ENCODE data around the gene TMEM151B. TPM values are rescaled to one million over a fixed set of nuclear protein-coding genes. Genes with fewer than 3 reads are reported as not detected.

The TMEM151B gene
- total and polyA plus RNA-seq, 2 of the 13 experiments (the other 11 are each of a cell fraction or from before 2014, with no cell fraction given): not detected

- no peak for TF ChIP-seq ZNF597 (CRISPR knock-in tag; IDR thresholded peaks at IDR 0.05)
- TF ChIP-seq ZKSCAN1 (IDR thresholded peaks at IDR 0.05; ENCODE audit: low read length): no peak
- no peak for TF ChIP-seq ZNF280D (CRISPR knock-in tag; IDR thresholded peaks at IDR 0.05)
- no peak for TF ChIP-seq SMAD9 (CRISPR knock-in tag; IDR thresholded peaks at IDR 0.05)
- TF ChIP-seq NFRKB (IDR thresholded peaks at IDR 0.05): no peak
- TF ChIP-seq HMG20B (CRISPR knock-in tag; conservative IDR thresholded peaks at IDR 0.05): 0 out of 2 replicates have a peak, but pooled peaks have one; percentile 24
- no peak for TF ChIP-seq PAF1 (CRISPR knock-in tag; IDR thresholded peaks at IDR 0.05)
- no peak for TF ChIP-seq ZFYVE20 (CRISPR knock-in tag; IDR thresholded peaks at IDR 0.05; ENCODE audit: borderline replicate concordance, low read depth)
- TF ChIP-seq ZNF331 (CRISPR knock-in tag; IDR thresholded peaks at IDR 0.05): peak; percentile 66; the same call in 1 of the 2 replicates
- peak; percentile 80 for TF ChIP-seq JARID2 (CRISPR knock-in tag; IDR thresholded peaks at IDR 0.05; ENCODE audit: insufficient replicate concordance)
- TF ChIP-seq ZNF788 (CRISPR knock-in tag; IDR thresholded peaks at IDR 0.05; ENCODE audit: borderline replicate concordance): peak; percentile 48; the same call in 1 of the 2 replicates
- no peak for TF ChIP-seq ZNF891 (CRISPR knock-in tag; IDR thresholded peaks at IDR 0.05)
- TF ChIP-seq HOMEZ (CRISPR knock-in tag; IDR thresholded peaks at IDR 0.05; ENCODE audit: low read depth): peak; percentile 15; the same call in 1 of the 2 replicates
- no peak for TF ChIP-seq MAFF (IDR thresholded peaks at IDR 0.05; ENCODE audit: low read depth, low read length)
- no peak for TF ChIP-seq GMEB2 (CRISPR knock-in tag; IDR thresholded peaks at IDR 0.05; ENCODE audit: low read depth)
- TF ChIP-seq ZNF282 (IDR thresholded peaks at IDR 0.05; ENCODE audit: partially characterized antibody): no peak
- no peak for TF ChIP-seq ZNF160 (CRISPR knock-in tag; IDR thresholded peaks at IDR 0.05)
- no peak for TF ChIP-seq ONECUT2 (CRISPR knock-in tag; IDR thresholded peaks at IDR 0.05)
- no peak for TF ChIP-seq ATM (IDR thresholded peaks at IDR 0.05; ENCODE audit: borderline replicate concordance)
- no peak for TF ChIP-seq CREM (IDR thresholded peaks at IDR 0.05)
- TF ChIP-seq CREM (CRISPR knock-in tag; IDR thresholded peaks at IDR 0.05): no peak
- no peak for TF ChIP-seq NR1H2 (CRISPR knock-in tag; IDR thresholded peaks at IDR 0.05; ENCODE audit: borderline replicate concordance, low read depth)
- TF ChIP-seq ZNF496 (CRISPR knock-in tag; IDR thresholded peaks at IDR 0.05; ENCODE audit: insufficient replicate concordance): no peak
- no peak for TF ChIP-seq PREB (CRISPR knock-in tag; IDR thresholded peaks at IDR 0.05)
Measured at GRCh38 chr6:44221291-44221960, 48.8 kb upstream of the TMEM151B start (continued).

All from HepG2 (cell line).